Measurements from ENCODE around the gene JPH2.

DNA sequence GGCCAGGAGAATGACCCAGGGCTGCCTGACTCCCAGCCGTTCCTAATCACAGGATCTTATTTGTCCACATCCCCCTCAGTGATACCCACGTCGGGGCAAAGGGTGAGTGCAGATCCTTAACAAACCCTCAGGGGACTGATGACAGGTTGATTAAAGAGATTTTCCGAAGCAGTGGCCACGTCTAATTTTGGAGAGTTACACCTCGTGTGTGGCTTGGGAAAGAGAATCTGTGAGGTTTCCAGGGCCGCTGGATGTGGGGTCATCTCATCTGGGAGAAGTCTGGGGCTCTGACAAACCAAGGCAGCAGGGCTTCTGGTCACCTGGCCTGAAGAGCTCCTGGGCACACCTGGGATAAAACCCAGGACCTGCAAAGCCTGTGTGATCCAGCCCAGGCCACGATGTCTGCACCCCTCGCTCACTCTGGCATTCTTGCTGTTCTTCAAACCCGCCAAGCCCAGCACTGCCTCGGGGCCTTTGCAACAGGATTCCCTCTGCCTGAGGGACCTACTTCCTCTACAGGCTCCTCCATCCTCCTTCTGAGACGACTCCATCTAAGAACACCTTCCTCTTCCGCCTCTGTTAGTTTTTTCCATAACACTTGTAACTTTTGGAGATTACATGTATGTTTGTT is 4.7 kb downstream of the JPH2 start:
- TF ChIP-seq, protein P1, sequence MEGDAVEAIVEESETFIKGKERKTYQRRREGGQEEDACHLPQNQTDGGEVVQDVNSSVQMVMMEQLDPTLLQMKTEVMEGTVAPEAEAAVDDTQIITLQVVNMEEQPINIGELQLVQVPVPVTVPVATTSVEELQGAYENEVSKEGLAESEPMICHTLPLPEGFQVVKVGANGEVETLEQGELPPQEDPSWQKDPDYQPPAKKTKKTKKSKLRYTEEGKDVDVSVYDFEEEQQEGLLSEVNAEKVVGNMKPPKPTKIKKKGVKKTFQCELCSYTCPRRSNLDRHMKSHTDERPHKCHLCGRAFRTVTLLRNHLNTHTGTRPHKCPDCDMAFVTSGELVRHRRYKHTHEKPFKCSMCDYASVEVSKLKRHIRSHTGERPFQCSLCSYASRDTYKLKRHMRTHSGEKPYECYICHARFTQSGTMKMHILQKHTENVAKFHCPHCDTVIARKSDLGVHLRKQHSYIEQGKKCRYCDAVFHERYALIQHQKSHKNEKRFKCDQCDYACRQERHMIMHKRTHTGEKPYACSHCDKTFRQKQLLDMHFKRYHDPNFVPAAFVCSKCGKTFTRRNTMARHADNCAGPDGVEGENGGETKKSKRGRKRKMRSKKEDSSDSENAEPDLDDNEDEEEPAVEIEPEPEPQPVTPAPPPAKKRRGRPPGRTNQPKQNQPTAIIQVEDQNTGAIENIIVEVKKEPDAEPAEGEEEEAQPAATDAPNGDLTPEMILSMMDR (conservative IDR thresholded peaks at IDR 0.05; ENCODE audit: low read depth in 2 of 2) = no peak
- TF ChIP-seq, protein P2, sequence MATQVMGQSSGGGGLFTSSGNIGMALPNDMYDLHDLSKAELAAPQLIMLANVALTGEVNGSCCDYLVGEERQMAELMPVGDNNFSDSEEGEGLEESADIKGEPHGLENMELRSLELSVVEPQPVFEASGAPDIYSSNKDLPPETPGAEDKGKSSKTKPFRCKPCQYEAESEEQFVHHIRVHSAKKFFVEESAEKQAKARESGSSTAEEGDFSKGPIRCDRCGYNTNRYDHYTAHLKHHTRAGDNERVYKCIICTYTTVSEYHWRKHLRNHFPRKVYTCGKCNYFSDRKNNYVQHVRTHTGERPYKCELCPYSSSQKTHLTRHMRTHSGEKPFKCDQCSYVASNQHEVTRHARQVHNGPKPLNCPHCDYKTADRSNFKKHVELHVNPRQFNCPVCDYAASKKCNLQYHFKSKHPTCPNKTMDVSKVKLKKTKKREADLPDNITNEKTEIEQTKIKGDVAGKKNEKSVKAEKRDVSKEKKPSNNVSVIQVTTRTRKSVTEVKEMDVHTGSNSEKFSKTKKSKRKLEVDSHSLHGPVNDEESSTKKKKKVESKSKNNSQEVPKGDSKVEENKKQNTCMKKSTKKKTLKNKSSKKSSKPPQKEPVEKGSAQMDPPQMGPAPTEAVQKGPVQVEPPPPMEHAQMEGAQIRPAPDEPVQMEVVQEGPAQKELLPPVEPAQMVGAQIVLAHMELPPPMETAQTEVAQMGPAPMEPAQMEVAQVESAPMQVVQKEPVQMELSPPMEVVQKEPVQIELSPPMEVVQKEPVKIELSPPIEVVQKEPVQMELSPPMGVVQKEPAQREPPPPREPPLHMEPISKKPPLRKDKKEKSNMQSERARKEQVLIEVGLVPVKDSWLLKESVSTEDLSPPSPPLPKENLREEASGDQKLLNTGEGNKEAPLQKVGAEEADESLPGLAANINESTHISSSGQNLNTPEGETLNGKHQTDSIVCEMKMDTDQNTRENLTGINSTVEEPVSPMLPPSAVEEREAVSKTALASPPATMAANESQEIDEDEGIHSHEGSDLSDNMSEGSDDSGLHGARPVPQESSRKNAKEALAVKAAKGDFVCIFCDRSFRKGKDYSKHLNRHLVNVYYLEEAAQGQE (IDR thresholded peaks at IDR 0.05; ENCODE audit: unreplicated experiment) = no peak
- TF ChIP-seq EZH2 (IDR thresholded peaks at IDR 0.05; ENCODE audit: low read depth, unreplicated experiment) (no peak), JUNB (IDR thresholded peaks at IDR 0.05; ENCODE audit: unreplicated experiment) (no peak)

All from GM23338 (cell line).